GM23338 (cell line): ENCODE data around the gene RASSF4. TPM values are rescaled to one million over a fixed set of nuclear protein-coding genes. Genes with fewer than 3 reads are reported as not detected.

Source experiments
- ATAC-seq: fragments of 200-7000 bp; cut with Tn5 transposase; 3 replicates; pipeline ENCODE4 v1.9.1; 2020
- DNase-seq: peaks from one replicate; pipeline ENCODE4 v3.0.0-alpha.2; 2015; ENCODE audit warnings: low spot score
- H2AFZ ChIP-seq: fragments of 200-600 bp; sonication (generic); 2 replicates; pipeline ENCODE4 v1.8.0; 2016; ENCODE audit warnings: antibody characterized with exemption, mild to moderate bottlenecking, moderate library complexity
- H3F3A ChIP-seq: fragments of 200-600 bp; sonication (generic); replicated peaks from 2 replicates; pipeline ENCODE4 v1.8.0; 2017; ENCODE audit warnings: antibody characterized with exemption, mixed run types, low read depth
- H3K27ac ChIP-seq: fragments of 200-600 bp; sonication (generic); 2 replicates; pipeline ENCODE4 v1.6.1; 2016; ENCODE audit warnings: low read depth
- H3K27me3 ChIP-seq: fragments of 200-600 bp; sonication (generic); 2 replicates; pipeline ENCODE4 v1.8.0; 2016; ENCODE audit warnings: mild to moderate bottlenecking, mixed run types, moderate library complexity; ENCODE audit not compliant: insufficient read depth
- H3K36me3 ChIP-seq: fragments of 200-600 bp; sonication (generic); 2 replicates; pipeline ENCODE4 v1.8.0; 2016; ENCODE audit warnings: mild to moderate bottlenecking; ENCODE audit not compliant: insufficient read depth
- H3K4me1 ChIP-seq: fragments of 200-600 bp; sonication (generic); 2 replicates; pipeline ENCODE4 v1.8.0; 2016; ENCODE audit warnings: mild to moderate bottlenecking, moderate library complexity; ENCODE audit not compliant: insufficient read depth
- H3K4me2 ChIP-seq: fragments of 200-600 bp; sonication (generic); 2 replicates; pipeline ENCODE4 v1.7.1; 2017; ENCODE audit warnings: mixed run types
- H3K4me3 ChIP-seq: fragments of 200-600 bp; sonication (generic); 2 replicates; pipeline ENCODE4 v1.6.1; 2016; ENCODE audit warnings: mixed run types
- H3K79me2 ChIP-seq: fragments of 200-600 bp; sonication (generic); replicated peaks from 2 replicates; pipeline ENCODE4 v1.8.0; 2017; ENCODE audit warnings: mild to moderate bottlenecking; ENCODE audit not compliant: insufficient read depth
- H3K9me2 ChIP-seq: fragments of 200-600 bp; sonication (generic); 2 replicates; pipeline ENCODE4 v1.8.0; 2017; ENCODE audit not compliant: insufficient read depth
- H4K20me1 ChIP-seq: fragments of 200-600 bp; sonication (generic); replicated peaks from 2 replicates; pipeline ENCODE4 v1.8.0; 2017; ENCODE audit warnings: mild to moderate bottlenecking; ENCODE audit not compliant: insufficient read depth
- H3K27ac Mint-ChIP-seq: 2 replicates; pipeline ENCODE4 v1.8.0; 2020; ENCODE audit warnings: inconsistent platforms, mild to moderate bottlenecking, moderate library complexity, mixed read lengths
- H3K27me3 Mint-ChIP-seq: 3 replicates; pipeline ENCODE4 v1.8.0; 2022; ENCODE audit warnings: low read depth, mild to moderate bottlenecking, moderate library complexity, mixed read lengths, inconsistent platforms; ENCODE audit not compliant: insufficient read depth, poor library complexity
- H3K36me3 Mint-ChIP-seq: 3 replicates; pipeline ENCODE4 v1.8.0; 2021; ENCODE audit warnings: low read depth, mild to moderate bottlenecking, inconsistent platforms, moderate library complexity, mixed read lengths
- H3K4me1 Mint-ChIP-seq: 3 replicates; pipeline ENCODE4 v1.8.0; 2020; ENCODE audit warnings: mild to moderate bottlenecking, inconsistent platforms, mixed read lengths
- H3K4me3 Mint-ChIP-seq: 3 replicates; pipeline ENCODE4 v1.8.0; 2021; ENCODE audit warnings: moderate library complexity, mild to moderate bottlenecking, inconsistent platforms, mixed read lengths
- H3K9me3 Mint-ChIP-seq: 3 replicates; pipeline ENCODE4 v1.8.0; 2020; ENCODE audit warnings: moderate library complexity, mild to moderate bottlenecking, inconsistent platforms, mixed read lengths
- CREB1 ChIP-seq: fragments of 250-450 bp; sonication (Bioruptor Pico); IDR thresholded peaks from 2 replicates; pipeline ENCODE4 v1.5.0; 2020; ENCODE audit warnings: low read depth, mild to moderate bottlenecking, moderate library complexity
- EZH2 ChIP-seq: fragments of 200-600 bp; sonication (generic); IDR thresholded peaks from one replicate; pipeline ENCODE4 v1.8.0; 2017; ENCODE audit warnings: antibody characterized with exemption, mild to moderate bottlenecking, low read depth; ENCODE audit not compliant: unreplicated experiment
- NANOG ChIP-seq: IDR thresholded peaks from 2 replicates; pipeline ENCODE4 v1.6.1; 2016; ENCODE audit warnings: antibody characterized with exemption, borderline replicate concordance
- STAT1 ChIP-seq: IDR thresholded peaks from one replicate; pipeline ENCODE4 v1.6.1; 2016; ENCODE audit warnings: antibody characterized with exemption; ENCODE audit not compliant: unreplicated experiment
- polyA plus RNA-seq: library from polyadenylated mRNA; unstranded; fragments of >200 nt; fragmentation: Nextera tagmentation; extraction: Ambion mirVana; gene quantifications from 2 replicates; pipeline ENCODE4 v1.2.1, GENCODE V29; 2016
- total RNA-seq: library from RNA; depleted of rRNA; stranded (reverse); fragments of >200 nt; shearing (Covaris generic); gene quantifications from 2 replicates; pipeline ENCODE4 v1.2.3, GENCODE V29; 2014
- TF ChIP-seq, protein P1 (sequence below): fragments of 250-450 bp; sonication (Bioruptor Pico); IDR thresholded peaks from 2 replicates; pipeline ENCODE4 v1.5.0; 2020; ENCODE audit warnings: mild to moderate bottlenecking, moderate library complexity
- TF ChIP-seq, protein P2 (sequence below), 2 experiments: fragments of 200-600 bp in 1 of 2; sonication (generic) in 1 of 2; conservative IDR thresholded peaks; 2 replicates each; pipeline versions ENCODE4 v1.5.1 to v1.6.1; 2016 to 2017; ENCODE audit warnings: antibody characterized with exemption in 2 of 2, low read depth in 2 of 2, mild to moderate bottlenecking in 2 of 2, moderate library complexity in 1 of 2
- TF ChIP-seq, protein P3 (sequence below): IDR thresholded peaks from 2 replicates; pipeline ENCODE4 v1.6.1; 2016; ENCODE audit warnings: antibody characterized with exemption

RASSF4 gene
- total and polyA plus RNA-seq, 2 experiments from 2014 or later = 12.4 to 13.6 TPM

DNA sequence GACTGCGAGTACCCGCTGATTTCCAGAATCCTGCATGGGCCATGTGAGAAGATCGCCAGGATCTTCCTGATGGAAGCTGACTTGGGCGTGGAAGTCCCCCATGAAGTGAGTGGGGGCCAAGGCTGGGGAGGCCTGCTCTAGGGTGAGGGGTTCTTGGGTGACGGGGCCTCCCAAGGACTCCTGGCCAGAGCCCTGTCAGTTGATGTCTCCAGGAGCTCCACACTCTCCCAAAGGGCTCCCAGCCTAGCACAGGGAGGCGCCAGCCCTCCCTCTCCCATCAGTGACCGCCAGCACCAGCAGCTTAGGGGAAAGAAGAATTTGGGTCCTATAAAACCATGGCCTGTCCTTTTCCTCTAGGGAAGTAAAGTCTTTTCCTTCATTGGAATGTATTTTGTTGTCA lies 31.4 kb downstream of the RASSF4 start (continued):
- no peak for TF ChIP-seq NANOG
- TF ChIP-seq EZH2 = no peak
- TF ChIP-seq CREB1 (CRISPR knock-in tag) = no peak
- no peak for TF ChIP-seq STAT1
- TF ChIP-seq, protein P1, sequence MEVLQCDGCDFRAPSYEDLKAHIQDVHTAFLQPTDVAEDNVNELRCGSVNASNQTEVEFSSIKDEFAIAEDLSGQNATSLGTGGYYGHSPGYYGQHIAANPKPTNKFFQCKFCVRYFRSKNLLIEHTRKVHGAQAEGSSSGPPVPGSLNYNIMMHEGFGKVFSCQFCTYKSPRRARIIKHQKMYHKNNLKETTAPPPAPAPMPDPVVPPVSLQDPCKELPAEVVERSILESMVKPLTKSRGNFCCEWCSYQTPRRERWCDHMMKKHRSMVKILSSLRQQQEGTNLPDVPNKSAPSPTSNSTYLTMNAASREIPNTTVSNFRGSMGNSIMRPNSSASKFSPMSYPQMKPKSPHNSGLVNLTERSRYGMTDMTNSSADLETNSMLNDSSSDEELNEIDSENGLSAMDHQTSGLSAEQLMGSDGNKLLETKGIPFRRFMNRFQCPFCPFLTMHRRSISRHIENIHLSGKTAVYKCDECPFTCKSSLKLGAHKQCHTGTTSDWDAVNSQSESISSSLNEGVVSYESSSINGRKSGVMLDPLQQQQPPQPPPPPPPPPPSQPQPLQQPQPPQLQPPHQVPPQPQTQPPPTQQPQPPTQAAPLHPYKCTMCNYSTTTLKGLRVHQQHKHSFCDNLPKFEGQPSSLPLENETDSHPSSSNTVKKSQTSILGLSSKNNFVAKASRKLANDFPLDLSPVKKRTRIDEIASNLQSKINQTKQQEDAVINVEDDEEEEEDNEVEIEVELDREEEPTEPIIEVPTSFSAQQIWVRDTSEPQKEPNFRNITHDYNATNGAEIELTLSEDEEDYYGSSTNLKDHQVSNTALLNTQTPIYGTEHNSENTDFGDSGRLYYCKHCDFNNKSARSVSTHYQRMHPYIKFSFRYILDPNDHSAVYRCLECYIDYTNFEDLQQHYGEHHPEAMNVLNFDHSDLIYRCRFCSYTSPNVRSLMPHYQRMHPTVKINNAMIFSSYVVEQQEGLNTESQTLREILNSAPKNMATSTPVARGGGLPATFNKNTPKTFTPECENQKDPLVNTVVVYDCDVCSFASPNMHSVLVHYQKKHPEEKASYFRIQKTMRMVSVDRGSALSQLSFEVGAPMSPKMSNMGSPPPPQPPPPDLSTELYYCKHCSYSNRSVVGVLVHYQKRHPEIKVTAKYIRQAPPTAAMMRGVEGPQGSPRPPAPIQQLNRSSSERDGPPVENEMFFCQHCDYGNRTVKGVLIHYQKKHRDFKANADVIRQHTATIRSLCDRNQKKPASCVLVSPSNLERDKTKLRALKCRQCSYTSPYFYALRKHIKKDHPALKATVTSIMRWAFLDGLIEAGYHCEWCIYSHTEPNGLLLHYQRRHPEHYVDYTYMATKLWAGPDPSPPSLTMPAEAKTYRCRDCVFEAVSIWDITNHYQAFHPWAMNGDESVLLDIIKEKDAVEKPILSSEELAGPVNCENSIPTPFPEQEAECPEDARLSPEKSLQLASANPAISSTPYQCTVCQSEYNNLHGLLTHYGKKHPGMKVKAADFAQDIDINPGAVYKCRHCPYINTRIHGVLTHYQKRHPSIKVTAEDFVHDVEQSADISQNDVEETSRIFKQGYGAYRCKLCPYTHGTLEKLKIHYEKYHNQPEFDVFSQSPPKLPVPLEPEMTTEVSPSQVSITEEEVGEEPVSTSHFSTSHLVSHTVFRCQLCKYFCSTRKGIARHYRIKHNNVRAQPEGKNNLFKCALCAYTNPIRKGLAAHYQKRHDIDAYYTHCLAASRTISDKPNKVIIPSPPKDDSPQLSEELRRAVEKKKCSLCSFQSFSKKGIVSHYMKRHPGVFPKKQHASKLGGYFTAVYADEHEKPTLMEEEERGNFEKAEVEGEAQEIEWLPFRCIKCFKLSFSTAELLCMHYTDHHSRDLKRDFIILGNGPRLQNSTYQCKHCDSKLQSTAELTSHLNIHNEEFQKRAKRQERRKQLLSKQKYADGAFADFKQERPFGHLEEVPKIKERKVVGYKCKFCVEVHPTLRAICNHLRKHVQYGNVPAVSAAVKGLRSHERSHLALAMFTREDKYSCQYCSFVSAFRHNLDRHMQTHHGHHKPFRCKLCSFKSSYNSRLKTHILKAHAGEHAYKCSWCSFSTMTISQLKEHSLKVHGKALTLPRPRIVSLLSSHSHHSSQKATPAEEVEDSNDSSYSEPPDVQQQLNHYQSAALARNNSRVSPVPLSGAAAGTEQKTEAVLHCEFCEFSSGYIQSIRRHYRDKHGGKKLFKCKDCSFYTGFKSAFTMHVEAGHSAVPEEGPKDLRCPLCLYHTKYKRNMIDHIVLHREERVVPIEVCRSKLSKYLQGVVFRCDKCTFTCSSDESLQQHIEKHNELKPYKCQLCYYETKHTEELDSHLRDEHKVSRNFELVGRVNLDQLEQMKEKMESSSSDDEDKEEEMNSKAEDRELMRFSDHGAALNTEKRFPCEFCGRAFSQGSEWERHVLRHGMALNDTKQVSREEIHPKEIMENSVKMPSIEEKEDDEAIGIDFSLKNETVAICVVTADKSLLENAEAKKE (CRISPR knock-in tag) = no peak

DNA sequence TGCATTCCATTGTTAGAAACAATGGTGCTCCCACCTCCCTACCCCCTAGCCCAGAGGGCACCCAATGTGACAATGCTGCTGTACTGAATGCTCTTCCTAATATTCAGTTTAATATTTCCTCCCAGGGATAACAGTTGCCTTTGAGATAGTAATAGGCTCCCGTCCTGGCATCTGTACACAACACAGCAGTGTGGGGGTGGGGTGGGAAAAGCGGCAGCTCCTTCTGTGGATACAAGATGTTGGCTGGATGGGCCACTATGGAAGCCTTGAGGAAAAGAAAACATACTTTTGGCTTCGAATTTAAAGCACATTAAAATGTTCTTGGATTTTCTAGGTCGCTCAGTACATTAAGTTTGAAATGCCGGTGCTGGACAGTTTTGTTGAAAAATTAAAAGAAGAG lies 32.0 kb downstream of the RASSF4 start:
- no peak for DNase-seq
- peaks cover 15% of the 10 kb centered on the region for H3K36me3 Mint-ChIP-seq
- ATAC-seq = no peak
- peaks cover 13% of the 10 kb centered on the region for H3K27me3 Mint-ChIP-seq
- Histone ChIP-seq H3K4me3 (no peak overlapping the region), H3K4me1 (peaks cover 40% of the 10 kb centered on the region), H3K27me3 (no peaks in the 10 kb centered on the region), H4K20me1 (no peaks in the 10 kb centered on the region; the same call in 1 of the 2 replicates), H2AFZ (no peak overlapping the region), H3K36me3 (no peaks in the 10 kb centered on the region), H3K4me2 (peak overlapping the region; percentile 49), H3K27ac (no peak overlapping the region), H3K9me2 (no peaks in the 10 kb centered on the region), H3F3A (0 out of 2 replicates have a peak, but pooled peaks cover 7% of the 10 kb centered on the region), H3K79me2 (no peaks in the 10 kb centered on the region)
- TF ChIP-seq, protein P2, sequence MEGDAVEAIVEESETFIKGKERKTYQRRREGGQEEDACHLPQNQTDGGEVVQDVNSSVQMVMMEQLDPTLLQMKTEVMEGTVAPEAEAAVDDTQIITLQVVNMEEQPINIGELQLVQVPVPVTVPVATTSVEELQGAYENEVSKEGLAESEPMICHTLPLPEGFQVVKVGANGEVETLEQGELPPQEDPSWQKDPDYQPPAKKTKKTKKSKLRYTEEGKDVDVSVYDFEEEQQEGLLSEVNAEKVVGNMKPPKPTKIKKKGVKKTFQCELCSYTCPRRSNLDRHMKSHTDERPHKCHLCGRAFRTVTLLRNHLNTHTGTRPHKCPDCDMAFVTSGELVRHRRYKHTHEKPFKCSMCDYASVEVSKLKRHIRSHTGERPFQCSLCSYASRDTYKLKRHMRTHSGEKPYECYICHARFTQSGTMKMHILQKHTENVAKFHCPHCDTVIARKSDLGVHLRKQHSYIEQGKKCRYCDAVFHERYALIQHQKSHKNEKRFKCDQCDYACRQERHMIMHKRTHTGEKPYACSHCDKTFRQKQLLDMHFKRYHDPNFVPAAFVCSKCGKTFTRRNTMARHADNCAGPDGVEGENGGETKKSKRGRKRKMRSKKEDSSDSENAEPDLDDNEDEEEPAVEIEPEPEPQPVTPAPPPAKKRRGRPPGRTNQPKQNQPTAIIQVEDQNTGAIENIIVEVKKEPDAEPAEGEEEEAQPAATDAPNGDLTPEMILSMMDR (conservative IDR thresholded peaks at IDR 0.05; ENCODE audit: low read depth in 2 of 2) = no peak
- no peak for TF ChIP-seq NANOG
- TF ChIP-seq CREB1 (CRISPR knock-in tag) = no peak
- TF ChIP-seq, protein P3, sequence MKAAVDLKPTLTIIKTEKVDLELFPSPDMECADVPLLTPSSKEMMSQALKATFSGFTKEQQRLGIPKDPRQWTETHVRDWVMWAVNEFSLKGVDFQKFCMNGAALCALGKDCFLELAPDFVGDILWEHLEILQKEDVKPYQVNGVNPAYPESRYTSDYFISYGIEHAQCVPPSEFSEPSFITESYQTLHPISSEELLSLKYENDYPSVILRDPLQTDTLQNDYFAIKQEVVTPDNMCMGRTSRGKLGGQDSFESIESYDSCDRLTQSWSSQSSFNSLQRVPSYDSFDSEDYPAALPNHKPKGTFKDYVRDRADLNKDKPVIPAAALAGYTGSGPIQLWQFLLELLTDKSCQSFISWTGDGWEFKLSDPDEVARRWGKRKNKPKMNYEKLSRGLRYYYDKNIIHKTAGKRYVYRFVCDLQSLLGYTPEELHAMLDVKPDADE = no peak
- no peak overlapping the region; the same call in 2 of the 3 replicates for H3K4me3 Mint-ChIP-seq
- H3K4me1 Mint-ChIP-seq = peaks cover 65% of the 10 kb centered on the region
- H3K9me3 Mint-ChIP-seq = no peaks in the 10 kb centered on the region
- no peak overlapping the region for H3K27ac Mint-ChIP-seq
